ENCODE data around the gene MAP7D1.

The MAP7D1 gene

DNA sequence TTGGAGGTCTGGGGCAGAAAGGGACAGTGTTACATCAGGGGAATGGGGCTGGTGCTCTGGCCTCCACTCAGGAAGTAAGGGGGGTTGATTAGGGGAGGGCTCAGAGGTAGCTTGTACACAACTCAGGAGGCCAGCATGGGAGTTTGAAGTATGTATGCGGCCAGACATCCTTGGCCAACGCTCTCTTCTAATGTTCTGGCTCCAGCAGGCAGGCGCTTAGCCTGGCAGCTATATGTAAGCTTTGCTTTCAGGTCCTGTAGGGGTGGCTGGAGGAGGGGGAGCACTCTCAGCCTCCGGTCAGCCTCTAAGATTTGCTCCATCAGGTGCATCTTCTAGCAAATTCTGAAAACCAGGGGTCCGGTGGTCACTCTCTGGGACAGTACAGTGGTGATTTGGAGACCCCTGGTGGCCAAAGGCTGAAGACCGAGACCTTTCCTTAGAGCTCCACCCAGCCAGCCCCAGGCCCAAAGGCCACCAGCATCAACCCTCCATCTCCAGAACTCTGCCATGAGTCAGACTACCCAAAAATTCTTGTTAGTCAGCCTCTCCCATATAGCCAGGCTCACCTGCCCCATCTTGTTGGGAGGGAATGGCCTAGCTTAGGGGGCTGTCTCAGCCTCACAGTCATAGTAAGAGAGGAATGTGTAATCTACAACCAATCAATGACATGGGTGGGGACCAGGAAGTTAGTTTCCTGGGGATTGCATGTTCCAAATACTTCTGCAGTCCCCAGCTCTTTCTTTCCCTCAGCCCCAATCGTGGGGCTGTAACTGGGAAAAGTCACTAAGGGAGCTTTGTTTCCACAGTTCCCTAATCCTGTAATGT lies 21.2 kb upstream of the MAP7D1 start:
- TF ChIP-seq, protein P1, sequence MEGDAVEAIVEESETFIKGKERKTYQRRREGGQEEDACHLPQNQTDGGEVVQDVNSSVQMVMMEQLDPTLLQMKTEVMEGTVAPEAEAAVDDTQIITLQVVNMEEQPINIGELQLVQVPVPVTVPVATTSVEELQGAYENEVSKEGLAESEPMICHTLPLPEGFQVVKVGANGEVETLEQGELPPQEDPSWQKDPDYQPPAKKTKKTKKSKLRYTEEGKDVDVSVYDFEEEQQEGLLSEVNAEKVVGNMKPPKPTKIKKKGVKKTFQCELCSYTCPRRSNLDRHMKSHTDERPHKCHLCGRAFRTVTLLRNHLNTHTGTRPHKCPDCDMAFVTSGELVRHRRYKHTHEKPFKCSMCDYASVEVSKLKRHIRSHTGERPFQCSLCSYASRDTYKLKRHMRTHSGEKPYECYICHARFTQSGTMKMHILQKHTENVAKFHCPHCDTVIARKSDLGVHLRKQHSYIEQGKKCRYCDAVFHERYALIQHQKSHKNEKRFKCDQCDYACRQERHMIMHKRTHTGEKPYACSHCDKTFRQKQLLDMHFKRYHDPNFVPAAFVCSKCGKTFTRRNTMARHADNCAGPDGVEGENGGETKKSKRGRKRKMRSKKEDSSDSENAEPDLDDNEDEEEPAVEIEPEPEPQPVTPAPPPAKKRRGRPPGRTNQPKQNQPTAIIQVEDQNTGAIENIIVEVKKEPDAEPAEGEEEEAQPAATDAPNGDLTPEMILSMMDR (IDR thresholded peaks at IDR 0.05; ENCODE audit: low read depth, low read length, missing control alignments) = peak; percentile 77
- DNase-seq (ENCODE audit: low read depth) = no peak
- H3K4me3 ChIP-seq (ENCODE audit: low read depth, low read length) = no peak overlapping the region

DNA sequence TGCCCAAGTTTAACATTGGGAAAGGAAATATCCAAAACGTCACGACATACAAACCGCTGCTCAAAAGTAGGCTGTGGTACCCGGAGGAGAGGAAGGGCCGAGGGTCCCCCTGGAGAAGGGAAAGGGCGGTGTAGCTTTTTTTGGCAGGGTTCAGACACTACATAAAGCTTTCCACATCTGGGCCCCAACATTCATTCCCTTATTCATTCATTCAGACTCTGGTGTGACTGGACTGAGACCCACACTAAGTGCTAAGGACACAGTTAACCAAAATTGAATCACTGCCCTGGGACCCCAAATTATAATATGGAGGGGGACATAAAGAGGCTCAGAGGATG lies 20.7 kb upstream of the MAP7D1 start:
- no peak for DNase-seq (ENCODE audit: low read depth)

DNA sequence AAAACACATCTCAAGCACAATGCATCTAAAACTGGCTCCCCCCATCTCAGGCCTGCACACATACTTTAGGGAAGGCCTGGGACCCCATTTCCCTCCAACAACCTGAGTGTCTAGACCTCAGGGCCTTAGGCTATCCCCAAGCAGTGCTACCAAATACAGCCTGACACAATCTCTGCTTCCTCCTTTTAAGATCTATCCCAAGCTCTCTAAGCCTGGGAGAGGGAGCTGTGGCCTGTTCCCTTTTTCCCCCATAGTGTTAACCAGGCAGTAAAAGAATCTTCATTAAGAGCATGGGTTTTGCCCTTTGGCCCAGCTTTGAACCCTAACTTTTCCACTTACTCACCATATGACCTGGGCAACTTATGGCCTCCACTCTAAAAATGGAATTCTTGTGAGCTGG lies 20.2 kb upstream of the MAP7D1 start:
- no peak for DNase-seq (ENCODE audit: low read depth)
- TF ChIP-seq, protein P1 (IDR thresholded peaks at IDR 0.05; ENCODE audit: low read depth, low read length, missing control alignments) = no peak

More for the DNA sequence above, 20.7 kb upstream of the MAP7D1 start:
- TF ChIP-seq, protein P1 (IDR thresholded peaks at IDR 0.05; ENCODE audit: low read depth, low read length, missing control alignments) = no peak
- H3K4me3 ChIP-seq (ENCODE audit: low read depth, low read length) = no peak overlapping the region

DNA sequence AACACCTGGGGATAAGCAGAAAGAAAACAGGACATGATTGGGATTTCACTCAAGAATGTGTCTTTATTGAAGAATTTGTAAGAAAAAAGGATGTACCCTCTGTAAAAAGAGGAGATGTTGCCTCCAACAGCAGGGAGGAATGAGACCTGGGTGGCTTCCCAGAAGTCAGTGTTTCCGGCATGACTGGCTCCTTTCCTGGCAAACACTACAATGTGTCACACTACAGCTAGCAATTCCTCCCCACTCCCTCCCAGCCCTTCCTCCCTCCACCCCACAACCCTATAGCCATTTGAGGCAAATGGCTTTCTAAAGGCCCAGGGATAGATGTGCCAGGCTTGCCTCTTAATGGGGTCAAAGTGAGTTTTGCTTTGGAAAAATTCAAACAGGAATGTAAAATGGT lies 19.4 kb upstream of the MAP7D1 start:
- no peak overlapping the region for H3K4me3 ChIP-seq (ENCODE audit: low read depth, low read length)
- DNase-seq (ENCODE audit: low read depth) = no peak
- TF ChIP-seq, protein P1 (IDR thresholded peaks at IDR 0.05; ENCODE audit: low read depth, low read length, missing control alignments) = no peak

More for the DNA sequence above, 20.2 kb upstream of the MAP7D1 start:
- H3K4me3 ChIP-seq (ENCODE audit: low read depth, low read length) = no peak overlapping the region

DNA sequence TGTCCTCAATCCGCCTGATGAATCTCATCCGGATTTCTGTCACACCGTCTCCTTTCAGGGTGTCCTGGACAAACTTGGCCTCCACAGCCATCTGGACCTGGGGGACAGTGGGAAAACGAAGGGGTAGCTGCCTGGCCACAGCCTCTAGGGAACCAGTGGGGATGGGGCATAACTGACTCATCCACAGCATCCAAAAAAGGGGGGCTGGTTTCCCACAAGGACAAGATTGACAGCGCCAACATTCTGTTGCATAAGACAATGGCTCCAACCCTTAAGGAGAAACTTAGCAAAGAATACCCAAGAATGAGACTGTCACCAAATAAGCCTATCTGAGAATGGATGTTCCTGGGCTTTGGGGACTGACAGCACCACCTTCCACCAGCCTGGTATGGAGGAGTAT lies 18.7 kb upstream of the MAP7D1 start:
- no peak overlapping the region for H3K4me3 ChIP-seq (ENCODE audit: low read depth, low read length)
- no peak for DNase-seq (ENCODE audit: low read depth)
- TF ChIP-seq, protein P1 (IDR thresholded peaks at IDR 0.05; ENCODE audit: low read depth, low read length, missing control alignments) = no peak

DNA sequence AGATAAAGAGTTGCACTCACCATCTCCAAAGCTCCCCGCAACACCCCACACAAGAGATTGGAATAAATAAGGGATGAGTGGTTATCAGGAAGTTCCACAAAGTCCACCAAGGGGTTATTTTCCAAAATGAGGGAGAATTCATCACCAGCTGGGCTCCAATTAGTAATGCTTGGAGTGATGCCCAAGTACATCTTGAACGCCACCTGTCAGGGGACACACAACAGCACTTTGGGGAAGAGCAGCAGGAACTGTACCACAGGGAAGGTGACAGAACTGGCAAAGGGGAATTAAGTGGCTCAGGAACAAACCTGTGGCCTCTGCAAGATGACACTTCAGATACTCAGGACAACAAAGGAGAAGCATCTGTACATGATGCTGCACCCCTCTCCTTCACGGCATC lies 18.2 kb upstream of the MAP7D1 start:
- H3K4me3 ChIP-seq (ENCODE audit: low read depth, low read length) = no peak overlapping the region
- DNase-seq (ENCODE audit: low read depth) = no peak
- TF ChIP-seq, protein P1 (IDR thresholded peaks at IDR 0.05; ENCODE audit: low read depth, low read length, missing control alignments) = no peak

DNA sequence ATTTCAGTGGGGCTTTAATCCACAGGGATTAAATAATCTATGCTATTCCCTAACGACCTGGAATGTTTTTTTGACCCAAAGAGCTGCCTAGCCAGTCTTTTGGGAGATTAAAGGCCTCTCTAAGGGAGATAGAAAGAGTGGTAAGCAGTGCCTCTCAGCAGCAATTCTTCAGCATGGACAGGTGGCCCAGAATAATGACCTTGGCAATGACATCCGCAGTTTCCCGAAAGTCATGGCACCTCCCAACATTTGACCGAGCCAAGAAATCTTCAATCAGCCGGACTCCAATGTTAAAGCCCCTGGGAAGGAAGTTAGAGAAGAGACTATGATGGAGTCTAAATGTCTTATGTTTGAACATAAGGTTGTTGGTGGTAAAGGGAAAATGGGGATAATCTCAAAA lies 16.4 kb upstream of the MAP7D1 start:
- DNase-seq (ENCODE audit: low read depth) = no peak
- no peak overlapping the region for H3K4me3 ChIP-seq (ENCODE audit: low read depth, low read length)
- TF ChIP-seq, protein P1 (IDR thresholded peaks at IDR 0.05; ENCODE audit: low read depth, low read length, missing control alignments) = no peak

Measured in GM12864 (cell line).